Measurements from ENCODE around the gene RNF187.

DNA sequence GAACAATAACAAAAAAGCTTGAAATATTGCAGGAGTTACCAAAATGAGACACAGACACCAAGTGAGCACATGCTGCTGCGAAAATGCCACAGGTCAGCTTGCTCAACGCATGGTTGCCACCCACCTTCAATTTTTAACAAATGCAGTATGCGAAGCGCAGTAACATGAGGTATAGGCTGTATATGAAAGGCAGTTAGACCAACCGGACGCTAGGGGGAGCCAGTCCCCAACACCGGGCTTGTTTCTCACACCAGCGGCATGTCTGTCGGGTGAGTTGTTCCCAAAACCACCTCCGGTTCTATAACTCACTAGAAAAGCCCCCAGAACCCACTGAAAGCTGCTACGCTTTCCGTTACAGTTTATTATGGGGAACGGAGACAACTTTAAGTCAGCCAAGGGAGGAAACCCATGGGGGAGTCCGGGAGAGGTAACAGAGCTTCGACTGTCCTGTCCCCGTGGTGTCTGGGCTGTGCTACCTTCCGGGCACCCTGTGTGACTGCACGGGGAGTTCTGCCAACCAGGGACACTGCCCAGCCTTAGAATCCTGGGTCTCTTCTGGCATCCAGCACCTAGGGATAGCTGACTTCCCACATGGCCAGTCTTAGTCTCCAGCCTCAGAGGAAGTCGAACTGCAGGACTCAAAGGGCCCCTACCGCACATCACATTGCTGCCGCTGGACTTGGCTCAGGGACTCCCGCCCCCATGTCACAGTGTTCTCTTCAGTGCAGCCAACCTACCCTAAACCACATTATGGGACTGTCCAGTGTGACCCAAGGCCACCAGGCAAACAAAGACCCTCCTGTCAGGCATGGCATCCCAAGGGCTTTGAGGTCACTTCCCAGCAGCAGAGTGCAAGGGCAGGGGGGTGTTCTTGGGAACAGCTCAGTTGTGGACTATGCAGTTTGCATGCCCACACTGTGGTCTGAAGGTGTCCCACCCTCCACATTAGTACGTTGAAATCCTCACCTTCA, 14.0 kb downstream of the RNF187 start:
- TF ChIP-seq EZH2 (IDR thresholded peaks at IDR 0.05; ENCODE audit: insufficient read depth, poor library complexity, severe bottlenecking) (no peak), EZH2phosphoT487 (IDR thresholded peaks at IDR 0.05; ENCODE audit: insufficient read depth, low read depth) (no peak)
